22Rv1 (cell line): ENCODE data around the gene LMNA.
A peak's percentile ranks its signal among the peaks of the same experiment; 100 is the strongest.

ENCODE experiments used
- H3K27ac ChIP-seq: fragments of 450-650 bp; 2 replicates; pipeline ENCODE4 v1.5.1; 2017
- CTCF ChIP-seq: fragments of 450-650 bp; IDR thresholded peaks from 2 replicates; pipeline ENCODE4 v1.5.1; 2017; ENCODE audit warnings: mild to moderate bottlenecking
- ZFX ChIP-seq: fragments of 450-650 bp; IDR thresholded peaks from 2 replicates; pipeline ENCODE4 v1.6.1; 2017; ENCODE audit warnings: antibody characterized with exemption, borderline replicate concordance

LMNA gene

GRCh38 chr1:156077430-156077760, 37.1 kb upstream of the LMNA start:
- TF ChIP-seq CTCF (no peak), ZFX (no peak)
- H3K27ac ChIP-seq, result no peak overlapping the region

- no peak for TF ChIP-seq ZFX
- no peak for TF ChIP-seq CTCF
- peak overlapping the region; percentile 18; the same call in 1 of the 2 replicates for H3K27ac ChIP-seq
Observed at GRCh38 chr1:156078728-156079127, 35.8 kb upstream of the LMNA start.

GRCh38 chr1:156079762-156080161, 34.7 kb upstream of the LMNA start:
- H3K27ac ChIP-seq, result peak overlapping the region; percentile 18; the same call in 1 of the 2 replicates
- no peak for TF ChIP-seq ZFX
- TF ChIP-seq CTCF, result no peak

GRCh38 chr1:156080241-156080862, 34.2 kb upstream of the LMNA start:
- no peak for TF ChIP-seq ZFX
- TF ChIP-seq CTCF, result no peak
- no peak overlapping the region for H3K27ac ChIP-seq

GRCh38 chr1:156080863-156081179, 33.7 kb upstream of the LMNA start:
- no peak overlapping the region for H3K27ac ChIP-seq

GRCh38 chr1:156081180-156081916, 33.2 kb upstream of the LMNA start:
- peak overlapping the region; percentile 59; the same call in 1 of the 2 replicates for H3K27ac ChIP-seq
- TF ChIP-seq ZFX (no peak), CTCF (no peak)

More at GRCh38 chr1:156080863-156081179, 33.7 kb upstream of the LMNA start:
- TF ChIP-seq CTCF (no peak), ZFX (no peak)

GRCh38 chr1:156081917-156082308, 32.6 kb upstream of the LMNA start:
- TF ChIP-seq CTCF (no peak), ZFX (no peak)
- peak overlapping the region; percentile 59 for H3K27ac ChIP-seq
